ENCODE data around the gene CEP20.
"Not testable (repeated sequence)": the region's sequence is repeated elsewhere in the genome, so short reads cannot be mapped to it uniquely, and the experiment has no call there.

The CEP20 gene

DNA sequence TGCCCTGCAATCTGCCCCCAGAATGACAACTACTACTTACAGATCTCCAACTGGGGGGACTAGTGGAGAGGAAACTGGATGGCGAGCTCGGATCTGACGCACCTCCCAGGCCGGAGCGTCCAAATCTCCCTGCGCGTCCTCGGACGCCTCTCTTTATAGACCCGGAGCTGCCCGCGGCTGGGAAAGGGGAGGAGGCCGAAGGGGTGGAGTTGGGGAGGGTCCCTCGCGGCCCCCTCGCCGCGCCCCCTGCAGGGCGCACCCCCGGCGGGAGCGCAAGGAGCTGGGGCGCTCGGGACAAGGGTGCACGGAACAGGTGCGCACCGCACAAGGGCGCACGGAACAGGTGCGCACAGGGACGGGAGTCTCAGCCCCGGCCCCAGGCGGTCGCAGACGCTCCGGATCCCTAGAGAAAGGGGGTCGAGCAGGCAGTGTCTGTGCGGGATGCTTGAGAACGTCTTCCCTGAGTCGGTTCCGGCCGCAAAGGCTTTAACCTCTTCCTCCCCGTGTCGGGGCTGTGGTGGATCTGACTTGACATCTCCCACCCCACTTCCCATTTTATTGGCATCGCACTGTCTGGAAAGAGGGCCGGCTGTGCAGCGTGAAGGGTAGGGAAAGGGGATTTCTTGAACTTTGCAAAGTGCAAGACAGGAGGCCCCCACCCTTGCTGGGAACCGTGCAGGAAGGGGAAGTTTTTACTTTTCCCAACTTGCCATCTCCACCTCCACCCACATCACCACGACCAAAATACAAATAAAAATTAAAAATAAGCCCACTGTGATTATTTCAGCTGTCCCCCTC is 31.3 kb downstream of the CEP20 start, which contains the start of gene MYH11:
TSS of gene MYH11 (minus strand) at position 128 of the 798 bp plus-strand sequence. CDS start 18,776 bp downstream, outside the sequence.
- DNase-seq, result no peak

DNA sequence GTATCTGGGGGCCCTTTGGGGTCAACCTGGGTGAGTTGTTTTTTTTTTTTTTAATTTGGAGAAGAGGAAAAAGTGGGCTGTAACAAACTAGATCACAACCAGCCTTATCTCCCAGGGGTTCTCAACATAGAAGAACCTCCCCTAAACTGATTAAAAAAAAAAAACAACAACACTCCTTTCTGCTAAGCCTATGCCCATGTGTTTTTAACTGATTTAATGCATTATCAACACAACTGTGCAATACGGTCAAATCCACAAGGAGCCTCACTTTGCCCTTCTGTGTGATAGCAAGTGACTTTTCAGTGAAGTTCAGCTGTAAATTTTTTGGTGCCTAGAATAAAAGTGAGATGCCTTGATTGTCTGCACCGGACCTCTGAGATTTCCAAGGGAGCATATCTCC is 32.2 kb downstream of the CEP20 start:
- no peak for DNase-seq

DNA sequence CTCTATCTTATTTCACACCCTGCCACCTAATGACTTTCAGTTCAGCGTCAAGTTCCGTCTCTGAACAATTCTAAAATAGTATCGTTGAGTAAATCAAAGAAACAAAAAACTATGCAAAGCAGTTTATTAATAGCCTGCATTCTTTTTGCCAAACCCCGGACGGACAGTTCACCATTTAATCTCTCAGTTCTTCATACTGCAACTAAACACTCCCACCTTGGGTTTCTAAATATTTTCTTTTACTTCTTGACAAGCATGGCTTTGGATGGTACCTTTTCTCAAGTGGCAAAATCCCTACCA is 32.7 kb downstream of the CEP20 start:
- DNase-seq, result no peak

DNA sequence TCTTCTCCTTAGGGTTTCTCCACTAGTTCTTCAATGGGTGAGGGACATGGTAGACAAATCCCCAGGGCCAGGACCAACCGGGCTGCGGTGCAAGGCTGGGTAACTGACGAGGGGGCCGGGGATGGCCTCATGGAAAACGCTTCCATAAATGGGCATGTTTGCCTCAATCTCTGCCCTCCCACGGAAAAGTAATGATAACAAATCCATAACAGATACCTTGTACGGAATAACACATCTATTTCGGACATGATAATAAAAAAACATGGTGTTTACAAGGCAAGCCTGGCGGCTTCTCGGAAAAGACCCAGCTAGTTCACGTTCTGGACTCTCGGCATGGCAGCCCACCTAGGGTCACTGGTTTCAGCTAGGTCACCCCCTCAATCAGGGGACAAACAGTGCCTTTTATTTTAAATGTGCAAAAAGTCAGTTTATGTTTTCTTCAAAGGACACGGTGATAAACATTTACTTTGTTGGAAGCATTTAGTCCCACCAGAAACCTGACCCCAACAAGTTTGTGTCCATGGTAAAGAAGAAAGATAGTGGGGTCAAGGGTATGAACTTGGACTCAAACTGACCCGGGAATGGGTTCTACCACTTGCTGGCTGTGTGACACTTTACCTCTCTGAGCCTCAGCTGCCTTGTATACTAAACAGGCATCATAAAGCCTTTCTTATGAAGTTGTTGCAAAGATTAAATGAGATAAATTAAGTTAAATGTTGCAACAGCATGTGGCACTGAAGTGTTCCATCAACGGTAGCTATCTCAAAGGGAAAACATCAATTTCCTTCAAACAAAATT is 33.3 kb downstream of the CEP20 start:
- no peak for DNase-seq

DNA sequence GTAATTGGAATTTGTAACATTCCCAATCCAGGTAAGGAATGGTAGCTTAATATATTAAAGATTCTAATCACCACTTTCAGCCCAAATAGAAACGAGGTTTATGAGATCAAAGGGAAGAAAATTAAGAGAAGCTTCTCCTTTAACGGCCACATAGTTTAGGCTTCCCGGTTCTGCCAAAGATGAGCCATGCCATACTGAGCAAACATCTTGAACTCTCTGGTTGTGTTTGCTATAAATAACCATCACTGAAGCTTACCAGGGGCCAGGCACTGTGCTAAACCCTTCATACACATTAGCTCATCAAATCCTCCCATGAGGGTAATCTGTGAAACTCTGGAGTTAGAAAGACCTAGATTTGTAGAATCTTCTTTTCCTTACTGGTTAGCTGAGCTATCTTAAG is 34.3 kb downstream of the CEP20 start:
- no peak for DNase-seq

DNA sequence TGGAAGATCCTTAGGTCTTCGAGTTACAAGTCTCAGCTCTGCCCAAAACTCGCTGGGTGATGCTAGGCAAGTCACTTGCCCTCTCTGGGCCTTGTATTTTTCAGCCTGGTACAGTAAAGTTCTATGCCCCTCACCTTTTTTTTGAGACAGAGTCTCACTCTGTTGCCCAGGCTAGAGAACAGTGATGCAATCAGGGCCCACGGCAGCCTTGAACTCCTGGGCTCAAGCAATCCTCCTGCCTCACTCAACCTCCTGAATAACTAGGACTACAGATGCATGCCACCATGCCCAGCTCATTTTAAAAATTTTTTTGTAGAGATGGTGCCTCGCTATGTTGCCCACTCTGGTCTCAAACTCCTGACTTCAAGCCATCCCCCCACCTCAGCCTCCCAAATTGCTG is 35.4 kb downstream of the CEP20 start:
- no peak for DNase-seq

DNA sequence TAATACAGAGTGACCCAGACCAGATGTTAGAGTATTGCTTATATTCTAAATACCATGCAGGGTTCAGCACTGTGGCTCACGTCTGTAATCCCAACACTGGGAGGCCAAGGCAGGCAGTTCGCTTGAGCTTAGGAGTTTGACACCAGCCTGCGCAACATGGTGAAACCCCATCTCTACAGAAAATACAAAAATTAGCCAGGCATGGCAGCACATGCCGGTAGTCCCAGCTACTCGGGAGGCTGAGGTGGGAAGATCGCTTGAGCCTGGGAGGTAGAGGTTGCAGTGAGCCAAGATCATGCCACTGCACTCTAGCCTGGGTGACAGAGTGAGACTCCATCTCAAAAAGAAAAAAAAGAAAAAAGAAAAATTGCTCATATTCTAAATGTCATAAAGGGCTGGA is 37.8 kb downstream of the CEP20 start:
- not testable (repeated sequence) for DNase-seq

DNA sequence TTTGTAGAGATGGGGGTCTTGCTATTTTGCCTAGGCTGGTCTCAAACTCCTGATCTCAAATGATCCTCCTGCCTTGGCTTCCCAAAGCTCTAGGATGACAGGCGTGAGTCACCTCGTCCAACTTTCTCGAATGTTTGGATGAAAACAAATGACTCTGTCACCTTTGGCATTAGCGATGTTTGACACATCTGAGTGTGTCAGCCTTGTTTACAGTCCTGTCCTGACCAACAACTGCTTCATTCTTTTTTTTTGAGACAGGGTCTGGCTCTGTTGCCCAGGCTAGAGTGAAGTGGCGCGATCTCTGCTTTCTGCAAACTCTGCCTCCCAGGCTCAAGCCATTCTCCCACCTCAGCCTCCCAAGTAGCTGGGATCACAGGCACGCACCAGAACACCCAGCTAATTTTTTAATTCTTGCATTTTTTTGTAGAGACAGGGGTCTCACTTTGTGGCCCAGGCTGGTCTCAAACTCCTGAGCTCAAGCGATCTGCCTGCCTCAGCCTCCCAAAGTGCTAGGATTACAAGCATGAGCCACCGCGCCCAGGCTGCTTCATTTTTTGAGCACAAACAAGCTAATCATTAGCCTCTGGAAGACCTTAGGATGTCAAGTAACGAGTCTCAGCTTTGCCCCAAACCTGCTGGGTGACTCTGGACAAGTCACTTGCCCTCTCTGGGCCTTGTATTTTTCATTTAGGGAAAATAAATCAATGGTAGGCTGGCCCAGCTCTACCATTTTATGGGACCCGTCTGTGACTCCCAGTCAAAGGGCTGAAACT is 39.0 kb downstream of the CEP20 start:
- DNase-seq, result no peak

DNA sequence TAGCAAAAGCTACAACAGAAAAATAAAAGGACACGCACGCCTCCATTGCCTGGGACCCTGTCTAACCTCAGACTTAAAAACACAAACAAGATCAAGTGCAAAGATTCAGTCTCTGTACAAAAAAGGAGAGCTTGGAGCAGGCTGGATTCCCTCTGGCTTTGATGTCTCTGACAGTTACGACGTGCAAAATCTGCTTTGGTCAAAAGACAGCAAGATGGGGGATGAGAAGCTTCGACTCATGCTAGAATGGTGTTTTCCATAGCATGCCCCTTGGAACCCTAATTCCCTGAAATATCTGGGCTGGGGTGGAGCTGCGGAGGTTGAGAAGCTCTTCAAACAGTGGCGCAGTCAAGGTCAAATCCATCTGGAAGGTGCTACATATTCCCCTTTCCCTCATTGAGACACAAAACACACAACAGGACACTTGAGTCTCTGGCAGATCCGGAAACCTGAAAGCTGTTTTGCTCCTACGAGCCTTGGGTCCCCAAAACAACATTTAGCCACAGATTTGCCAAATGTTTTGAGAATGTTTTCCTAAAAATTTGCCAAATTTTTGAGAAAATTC is 40.7 kb downstream of the CEP20 start:
- DNase-seq, result no peak

DNA sequence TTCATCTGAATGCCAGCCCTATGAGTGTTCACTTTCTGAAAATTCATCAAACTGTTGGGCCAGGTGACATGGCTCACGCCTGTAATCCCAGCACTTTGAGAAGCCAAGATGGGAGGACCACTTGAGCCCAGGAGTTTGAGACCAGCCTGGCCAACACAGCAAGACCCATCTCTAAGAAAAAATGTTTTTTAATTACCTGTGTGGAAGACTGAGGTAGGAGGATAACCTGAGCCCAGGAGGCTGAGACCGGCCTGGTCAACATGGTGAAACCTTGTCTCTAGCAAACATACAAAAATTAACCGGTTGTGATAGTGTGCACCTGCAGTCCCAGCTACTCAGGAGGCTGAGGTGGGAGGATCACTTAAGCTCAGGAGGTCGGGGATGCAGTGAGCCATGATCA is 41.9 kb downstream of the CEP20 start:
- no peak for DNase-seq

DNA sequence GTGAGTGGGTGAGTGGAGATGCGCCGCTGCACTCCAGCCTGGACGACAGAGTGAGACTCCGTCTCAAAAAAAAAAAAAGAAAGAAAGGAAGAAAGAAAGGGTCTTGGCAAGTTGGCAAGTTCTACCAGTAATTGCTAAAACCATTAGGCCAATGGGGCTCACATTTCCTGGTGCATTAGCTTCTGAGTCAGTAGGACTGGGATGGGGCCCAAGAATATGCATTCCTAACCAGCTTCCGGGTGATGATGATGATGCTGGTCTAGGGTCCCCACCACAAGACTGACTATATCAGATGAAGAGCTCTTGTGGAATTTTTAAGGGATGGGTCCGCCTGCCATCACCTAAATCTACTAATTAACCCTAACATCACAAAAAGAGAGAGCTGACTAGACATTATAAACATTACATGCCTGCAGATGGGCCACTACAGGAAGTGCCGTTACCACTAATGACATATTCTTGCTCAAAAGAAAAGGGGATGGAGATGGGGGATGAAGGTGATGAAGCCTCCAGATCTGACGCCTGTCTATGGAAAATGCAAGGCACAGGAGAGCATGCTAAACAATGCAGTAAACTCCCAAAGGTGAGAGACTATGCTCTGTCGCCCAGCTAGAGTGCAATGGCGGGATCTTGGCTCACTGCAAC is 44.6 kb downstream of the CEP20 start:
- DNase-seq, result no peak

DNA sequence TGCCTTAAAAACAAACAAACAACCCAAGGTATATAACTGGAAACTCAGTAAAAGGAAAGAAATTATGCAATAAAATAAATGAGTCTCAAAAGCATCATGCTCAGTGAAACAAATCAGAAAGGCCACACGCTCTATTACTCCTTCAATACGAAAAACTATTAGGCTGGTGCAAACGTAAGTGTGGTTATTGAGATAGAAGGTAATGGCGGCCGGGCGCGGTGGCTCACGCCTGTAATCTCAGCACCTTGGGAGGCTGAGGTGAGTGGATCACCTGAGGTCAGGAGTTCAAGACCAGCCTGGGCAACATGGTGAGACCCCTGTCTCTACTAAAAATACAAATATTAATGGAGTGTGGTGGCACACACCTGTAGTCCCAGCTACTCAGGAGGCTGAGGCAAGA is 49.2 kb downstream of the CEP20 start:
- not testable (repeated sequence) for DNase-seq

DNA sequence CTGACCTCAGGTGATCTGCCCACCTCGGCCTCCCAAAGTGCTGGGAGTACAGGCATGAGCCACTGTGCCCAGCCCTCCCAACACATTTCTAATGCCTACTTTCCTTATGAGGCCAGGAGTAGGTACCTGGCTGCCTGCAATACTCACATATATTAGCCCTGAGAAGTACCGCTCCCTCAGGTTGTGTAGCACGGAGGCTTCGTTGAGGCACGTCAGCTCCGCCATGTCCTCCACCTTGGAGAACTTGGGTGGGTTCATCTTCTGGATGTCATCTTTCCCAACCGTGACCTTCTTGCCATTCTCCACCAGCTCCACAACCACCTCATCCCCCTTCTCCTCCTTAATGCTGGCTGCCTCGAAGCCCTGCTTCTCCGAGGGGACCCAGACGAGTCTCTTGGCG is 50.6 kb downstream of the CEP20 start:
- no peak for DNase-seq

DNA sequence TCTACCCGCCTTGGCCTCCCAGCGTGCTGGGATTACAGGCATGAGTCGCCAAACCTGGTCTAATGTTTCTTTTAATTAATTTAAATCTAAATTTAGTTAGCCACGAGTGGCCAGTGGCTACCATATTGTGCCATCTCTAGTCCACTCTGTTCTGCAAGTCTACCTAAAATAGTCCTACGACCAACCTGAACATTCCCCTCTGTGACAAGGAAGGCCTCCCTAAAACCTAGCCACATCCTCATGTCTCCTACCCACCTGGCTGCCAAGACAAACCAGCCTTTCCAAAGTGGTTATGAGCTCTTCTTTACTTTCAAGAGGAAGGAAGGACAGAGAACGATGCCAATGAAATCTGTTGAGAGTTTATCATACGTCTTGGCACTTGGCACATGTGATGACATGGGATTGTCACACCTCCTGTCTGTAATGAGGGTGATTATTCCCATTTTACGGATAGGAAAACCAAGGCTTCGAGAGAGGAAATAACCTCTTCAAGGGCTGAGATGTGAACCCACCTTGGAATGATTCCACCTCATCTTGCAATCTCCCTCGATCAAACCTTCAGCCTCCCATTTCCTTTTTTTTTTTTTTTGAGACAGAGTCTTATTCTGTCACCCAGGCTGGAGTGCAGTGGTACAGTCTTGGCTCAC is 51.3 kb downstream of the CEP20 start:
- DNase-seq, result no peak

DNA sequence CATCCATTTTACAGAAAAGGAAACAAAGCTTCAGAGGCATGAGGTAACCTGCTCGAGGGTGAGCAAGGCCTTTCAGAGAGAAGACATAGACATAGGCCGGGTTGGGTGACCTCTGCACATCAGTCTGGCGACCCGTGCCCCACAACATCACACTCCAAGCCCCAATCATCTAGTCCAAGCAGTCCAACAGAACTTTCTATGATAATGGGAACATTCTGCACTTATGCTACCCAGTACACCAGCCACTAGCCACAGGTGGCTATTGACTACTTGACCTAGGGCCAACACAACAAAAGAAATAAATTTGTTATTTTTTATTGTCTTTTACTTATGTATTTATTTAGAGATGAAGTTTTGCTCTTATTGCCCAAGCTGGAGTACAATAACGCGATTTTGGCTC is 52.3 kb downstream of the CEP20 start:
- DNase-seq, result no peak

DNA sequence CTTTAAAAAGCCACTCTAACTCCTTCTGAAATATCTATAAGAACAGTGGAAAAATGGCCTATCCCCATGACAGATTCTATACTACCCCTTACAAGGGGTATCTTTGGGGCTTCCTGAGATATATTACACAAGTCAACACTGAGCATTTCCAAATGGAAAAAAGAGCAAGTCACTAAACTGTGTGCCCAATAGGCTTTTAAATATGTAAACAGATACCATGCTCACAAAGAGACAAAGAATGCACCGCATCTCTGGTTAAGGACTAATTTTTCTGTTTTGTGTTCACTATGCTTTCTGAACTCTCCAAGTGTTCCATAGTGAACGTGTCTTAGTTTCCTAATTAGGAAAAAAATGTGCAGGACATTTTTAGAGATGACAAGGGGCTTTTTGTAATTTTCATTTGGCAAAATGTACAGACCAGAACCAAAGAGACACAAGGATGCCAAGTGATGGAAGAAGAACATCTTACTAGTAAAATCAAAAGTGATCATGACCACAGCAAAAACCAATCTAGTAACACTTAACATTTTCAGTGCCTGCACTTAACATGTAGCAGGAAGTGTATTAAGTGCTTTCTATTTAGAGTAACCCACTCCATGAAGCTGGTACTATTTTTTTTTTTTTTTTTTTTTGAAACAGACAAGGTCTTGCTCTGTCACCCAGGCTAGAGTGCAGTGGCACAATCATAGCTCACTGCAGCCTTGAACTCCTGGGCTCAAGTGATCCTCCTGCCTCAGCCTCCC is 53.1 kb downstream of the CEP20 start:
- DNase-seq, result no peak

DNA sequence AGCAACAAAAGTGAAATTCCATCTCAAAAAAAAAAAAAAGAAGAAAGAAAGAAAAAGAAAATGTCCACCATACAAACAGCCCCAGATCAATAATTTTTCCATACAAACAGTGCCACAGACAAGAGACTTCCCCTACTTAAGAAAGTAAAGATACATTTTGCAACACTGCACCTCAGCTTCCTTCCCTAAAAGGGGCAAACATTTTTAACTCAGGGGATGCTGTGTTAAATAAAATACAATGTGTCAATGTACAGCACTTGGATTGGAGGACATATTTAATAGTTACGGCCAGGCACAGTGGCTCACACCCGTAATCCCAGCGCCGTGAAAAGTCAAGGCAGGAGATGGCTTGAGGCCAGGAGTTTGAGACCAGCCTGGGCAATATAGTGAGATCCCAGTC is 53.9 kb downstream of the CEP20 start:
- no peak for DNase-seq

DNA sequence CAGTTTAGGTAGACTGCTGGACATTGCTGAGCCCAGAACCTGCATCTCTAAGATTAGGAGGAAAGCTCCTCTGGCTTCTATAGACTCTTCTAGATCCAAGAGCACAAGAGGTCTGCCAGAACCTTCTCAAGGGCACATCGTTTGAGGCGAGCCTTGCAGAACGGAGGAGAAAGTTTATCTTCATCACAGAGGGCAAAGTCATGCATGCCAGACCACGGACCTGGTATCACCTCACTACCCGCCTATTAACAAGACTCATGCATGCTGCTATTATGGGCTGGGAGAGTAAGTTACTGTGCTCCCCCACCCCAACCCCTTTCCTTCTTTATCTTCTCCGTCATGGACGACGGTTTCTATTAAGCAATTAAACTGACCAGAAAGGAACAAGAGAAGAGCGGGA is 54.9 kb downstream of the CEP20 start:
- no peak for DNase-seq

DNA sequence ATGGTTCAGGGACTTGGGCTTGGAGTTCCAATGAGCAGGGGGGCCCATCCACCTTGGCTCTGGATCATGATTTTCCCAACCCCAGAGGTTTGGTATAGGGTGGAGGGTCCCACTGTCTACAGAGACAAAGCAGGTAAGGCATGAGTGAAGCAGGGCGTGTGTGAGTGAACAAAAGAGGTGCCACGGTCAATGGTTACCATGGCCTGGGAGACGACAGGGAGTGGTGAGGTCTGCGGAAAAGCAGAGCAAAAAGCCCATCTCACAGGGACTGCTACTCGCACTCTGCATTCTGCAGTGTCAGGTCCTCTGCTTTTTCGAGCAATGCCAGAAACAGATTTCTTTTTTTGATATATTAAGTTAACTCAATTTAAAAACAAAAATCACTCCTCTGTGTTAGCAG is 56.2 kb downstream of the CEP20 start:
- no peak for DNase-seq

DNA sequence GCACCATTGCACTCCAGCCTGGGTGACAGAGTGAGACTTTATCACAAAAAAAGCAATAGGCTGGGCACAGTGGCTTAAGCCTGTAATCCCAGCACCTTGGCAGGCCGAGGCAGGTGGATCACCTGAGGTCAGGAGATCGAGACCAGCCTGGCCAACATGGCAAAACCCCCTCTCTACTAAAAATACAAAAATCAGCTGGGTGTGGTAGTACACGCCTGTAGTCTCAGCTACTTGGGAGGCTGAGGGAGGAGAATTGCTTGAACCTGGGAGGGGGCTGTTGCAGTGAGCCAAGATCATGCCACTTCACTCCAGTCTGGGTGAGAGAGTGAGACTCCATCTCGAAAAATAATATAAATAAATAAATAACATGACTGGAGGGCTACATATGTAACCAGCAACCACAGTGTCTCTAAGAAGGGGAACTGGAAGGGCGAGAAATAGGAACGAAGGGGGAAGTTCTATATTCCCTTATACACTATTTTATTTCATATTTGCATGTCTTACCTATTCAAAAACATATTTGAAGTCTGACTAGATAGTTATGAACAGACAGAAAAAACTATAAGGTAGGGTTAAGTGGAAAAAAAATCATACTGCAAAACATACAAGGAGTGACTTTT is 57.5 kb downstream of the CEP20 start:
- DNase-seq, result no peak

DNA sequence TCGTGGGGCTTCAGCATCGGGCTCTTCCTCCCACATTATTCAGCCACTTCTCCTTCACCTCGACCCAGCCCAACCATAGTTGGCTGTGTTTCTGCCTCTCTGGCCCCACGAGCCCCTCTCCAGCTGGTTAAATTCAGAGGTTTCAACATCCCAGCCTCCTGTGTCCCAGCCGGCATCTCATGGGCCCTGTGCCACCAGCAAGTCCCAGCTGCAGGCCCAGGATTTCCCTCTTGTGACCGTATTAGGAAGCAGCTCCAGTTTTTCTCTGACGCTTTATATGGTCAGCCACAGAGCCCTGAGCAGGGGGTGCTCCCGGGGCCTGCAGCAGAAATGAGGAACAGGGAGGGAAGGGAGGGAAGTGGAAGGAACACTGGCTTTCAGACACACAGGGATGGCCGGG is 58.9 kb downstream of the CEP20 start:
- DNase-seq, result peak; percentile 1
